ENCODE measurements around the gene SAP130.

Gene SAP130

DNA sequence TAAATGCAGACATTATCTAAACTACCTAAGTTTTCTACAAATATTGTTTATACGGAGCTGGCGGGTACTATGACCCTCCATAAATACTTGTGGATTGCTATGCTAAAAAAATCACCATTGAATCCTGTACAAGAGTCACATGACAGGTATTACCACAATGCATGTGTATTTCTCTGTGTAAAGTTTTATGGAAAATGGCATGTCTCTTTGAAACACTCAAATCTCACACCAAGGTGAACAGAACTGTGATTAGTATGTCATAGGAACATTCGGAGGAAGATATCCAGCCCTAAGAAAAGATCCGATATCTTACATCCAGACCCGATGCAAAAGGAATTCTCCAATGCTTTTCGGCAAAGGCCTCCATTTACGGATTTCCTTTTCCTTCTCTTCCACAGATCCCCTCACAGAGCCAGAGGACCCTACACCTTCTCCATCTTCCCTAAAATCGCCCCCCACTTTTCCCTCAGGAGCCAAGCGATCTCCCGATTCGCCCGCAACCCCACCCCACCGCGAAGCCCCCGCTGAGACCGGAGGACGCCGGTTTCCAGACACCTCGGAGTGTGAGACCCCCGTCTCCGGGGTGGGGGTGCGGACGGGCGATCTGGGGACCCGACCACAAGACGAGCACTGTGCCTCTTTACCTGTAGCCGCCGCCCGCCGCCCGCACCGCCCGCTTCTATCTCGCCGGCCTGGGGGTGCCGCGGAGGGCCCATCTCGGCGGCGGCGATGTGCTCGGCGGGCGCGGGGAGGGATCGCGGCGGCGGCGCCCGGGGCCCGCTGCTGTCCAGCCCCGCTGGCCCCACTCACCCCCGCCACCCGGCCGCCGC, 1.2 kb downstream of the SAP130 start:
- DNase-seq (ENCODE audit: low spot score): no peak

DNA sequence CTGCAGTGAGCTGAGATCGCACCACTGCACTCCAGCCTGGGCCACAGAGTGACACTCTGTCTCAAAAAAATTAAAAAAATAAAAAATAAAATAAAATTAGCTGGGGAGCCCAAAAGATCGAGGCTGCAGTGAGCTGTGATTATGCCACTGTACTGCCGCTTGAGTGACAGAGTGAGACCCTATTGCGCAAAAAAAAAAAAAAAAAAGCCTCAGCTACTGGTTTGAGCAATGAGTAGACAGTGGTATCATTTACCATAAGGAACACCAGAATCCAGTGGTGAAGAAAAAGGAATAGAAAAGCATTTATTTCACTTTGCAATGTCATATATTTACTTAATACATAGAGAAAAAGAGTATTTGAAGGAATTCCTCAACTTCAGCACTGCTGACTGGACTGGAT, 3.0 kb downstream of the SAP130 start:
- no peak for DNase-seq (ENCODE audit: low spot score)

DNA sequence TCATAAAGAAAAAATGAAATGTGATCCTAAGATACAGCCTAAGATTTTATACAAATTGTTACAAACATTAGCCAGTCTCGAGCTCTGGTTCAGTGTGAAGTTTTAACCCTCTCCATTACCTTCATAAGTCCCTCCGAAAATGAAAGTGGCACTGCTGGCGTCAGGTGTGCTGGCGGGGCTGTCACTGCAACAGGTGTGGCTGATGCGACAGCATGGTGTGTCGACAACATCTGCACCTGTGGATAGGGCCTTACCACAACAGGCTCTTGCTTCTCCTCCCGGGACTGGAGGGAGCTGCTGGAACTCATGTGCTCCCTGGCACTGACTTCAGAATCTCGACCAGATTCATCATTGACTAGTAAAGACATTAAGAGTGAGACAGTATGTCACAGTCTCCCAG, 10.3 kb downstream of the SAP130 start:
- no peak for DNase-seq (ENCODE audit: low spot score)

DNA sequence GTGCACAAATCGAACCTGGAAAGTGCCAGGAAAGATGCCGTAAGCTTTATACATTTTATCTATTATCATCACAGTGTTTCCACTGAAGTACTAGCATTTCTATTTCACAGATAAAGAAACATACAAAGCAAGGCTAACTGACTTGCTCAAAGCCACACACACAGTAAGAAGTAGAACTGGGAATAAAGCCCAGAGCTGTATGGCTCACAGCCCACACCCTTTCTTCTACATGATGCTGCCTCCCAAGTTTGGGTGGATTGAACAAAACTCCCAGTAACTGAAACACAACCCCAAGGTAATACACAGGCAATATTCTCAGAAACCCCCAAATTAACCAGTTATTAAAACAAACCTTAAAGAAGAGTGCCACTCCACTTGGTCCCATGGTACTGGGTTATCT, 11.2 kb downstream of the SAP130 start:
- peak; percentile 29 for DNase-seq (ENCODE audit: low spot score)

DNA sequence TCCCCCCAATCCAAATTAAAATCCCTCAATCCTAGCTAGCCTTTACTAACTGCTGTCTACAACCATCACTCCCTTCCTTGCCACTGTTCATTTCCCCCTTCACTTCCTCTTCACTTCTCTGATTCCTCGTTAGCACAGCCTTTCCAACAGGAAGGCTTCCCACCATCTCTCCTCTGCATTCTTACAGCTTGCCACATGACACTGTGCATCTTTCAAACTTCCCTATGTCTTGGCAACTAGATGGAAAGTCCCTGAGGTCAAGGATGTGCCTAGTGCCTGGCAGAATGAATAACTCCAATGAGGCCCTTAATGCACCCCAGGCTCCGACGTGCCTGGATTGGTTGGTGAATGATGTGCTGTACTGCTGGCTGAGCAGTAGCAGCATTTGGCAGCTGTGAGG, 15.2 kb downstream of the SAP130 start:
- DNase-seq (ENCODE audit: low spot score): no peak

DNA sequence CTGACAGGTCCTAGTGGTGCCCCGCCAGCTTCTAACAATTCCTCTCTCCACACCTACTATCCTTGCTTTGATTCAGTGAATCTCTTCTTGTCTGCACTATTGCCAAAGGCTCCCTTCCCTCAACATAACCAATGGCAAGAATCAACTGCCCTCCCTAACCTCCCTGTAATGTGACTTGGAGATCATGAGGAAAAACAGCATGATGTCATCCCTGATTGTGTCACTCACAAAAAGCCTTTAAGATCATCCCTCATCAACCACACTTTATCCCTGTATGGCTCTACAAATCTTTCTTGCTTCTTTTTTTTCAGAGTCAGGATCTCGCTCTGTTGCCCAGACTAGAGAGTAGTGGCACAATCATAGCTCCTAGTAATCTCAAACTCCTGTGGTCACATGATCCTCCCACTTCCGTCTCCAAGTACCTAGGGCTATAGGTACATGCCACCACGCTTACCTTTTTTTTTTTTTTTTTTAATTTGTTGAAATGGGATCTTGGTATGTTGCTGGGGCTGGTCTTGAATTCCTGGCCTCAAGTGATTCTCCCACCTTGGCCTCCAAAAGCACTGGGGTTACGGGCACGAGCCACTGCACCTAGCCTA, 19.7 kb downstream of the SAP130 start:
- DNase-seq (ENCODE audit: low spot score): no peak

DNA sequence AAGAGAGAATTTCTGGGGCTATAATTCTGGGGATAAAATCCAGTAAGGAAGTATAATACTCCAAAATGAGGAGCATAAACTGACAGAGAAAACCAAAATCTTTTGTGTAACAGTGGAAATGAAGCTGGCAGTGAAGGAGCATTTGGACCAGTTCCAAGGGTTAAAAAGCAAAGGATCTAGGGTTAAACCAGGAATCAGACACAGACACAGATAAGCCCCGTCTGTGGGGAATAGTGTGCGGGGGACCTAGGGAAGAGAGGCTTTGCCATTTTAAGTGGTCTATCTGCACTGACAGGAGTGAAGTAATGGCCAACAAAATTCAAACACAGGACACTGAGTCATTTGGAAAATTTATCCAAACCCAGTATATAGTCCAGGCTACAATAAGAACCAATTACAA, 23.4 kb downstream of the SAP130 start:
- no peak for DNase-seq (ENCODE audit: low spot score)

DNA sequence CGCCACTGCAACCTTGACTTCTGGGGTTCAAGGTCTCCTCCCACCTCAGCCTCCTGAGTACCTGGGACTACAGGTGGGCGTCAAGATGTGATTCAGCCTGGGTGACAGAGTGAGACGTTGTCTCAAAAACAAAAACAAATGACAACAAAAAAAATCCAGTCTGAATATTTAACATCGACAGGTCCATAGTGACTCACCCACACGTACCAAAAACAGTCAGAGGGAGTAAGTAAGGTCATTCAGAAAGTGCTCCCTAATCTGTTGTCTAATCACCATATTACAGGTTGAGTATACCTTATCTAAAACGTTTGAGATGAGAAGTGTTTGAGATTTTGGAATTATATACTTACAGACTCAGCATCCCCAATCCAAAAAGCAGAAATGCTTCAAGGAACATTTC, 24.4 kb downstream of the SAP130 start:
- DNase-seq (ENCODE audit: low spot score): no peak

DNA sequence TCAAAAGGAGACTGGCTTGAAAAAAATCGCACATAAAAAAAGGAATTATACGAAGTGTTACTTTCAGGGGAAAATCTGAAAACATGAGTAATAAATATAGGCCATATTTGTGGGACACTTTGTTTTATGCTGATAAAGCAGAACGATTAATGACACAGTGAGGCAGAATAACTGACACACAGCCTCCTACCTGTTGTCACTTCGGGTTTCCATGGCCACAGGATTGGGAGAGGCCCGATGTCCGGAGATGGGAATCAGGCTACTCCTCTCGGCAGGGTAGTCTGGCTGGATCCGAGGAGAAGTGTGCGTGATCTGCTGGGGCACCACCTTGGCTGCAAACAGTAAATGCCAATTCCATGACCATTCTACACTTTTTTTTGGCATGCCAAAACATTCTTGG, 31.7 kb downstream of the SAP130 start:
- DNase-seq (ENCODE audit: low spot score): no peak

DNA sequence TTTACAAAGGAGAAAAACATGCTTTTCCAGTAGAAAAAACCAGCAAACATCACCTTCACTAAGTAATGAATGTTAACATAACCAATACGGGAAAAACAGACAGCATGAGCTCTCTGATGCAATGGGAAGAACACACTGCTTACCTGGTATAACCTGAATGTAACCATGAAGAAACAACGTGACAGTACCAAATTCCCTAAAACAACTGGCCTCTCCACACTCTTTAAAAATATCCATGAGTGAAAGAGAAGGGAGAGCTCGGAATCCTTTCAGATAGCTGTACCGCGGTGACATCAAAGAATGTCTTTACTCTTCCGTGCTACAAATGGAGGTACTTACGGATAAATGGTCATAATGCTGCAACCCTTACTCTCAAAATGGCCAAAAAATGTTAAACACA, 32.1 kb downstream of the SAP130 start:
- no peak for DNase-seq (ENCODE audit: low spot score)

DNA sequence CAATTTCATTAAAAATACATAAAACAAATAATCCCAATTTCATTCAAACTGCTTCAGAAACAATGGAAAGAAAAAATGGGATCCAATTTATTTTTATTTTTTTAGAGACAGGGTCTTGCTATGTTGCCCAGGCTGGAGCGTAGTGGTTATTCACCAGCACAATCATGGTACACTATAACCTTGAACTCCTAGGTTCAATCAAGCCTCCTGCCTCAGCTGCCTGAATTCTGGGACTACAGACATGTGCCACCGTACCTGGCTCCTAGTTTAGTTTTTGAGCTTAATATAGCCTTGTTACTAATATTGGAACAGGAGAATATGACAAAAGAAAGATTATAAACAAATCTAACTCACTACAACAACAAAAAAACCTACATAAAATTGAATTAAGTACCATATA, 34.2 kb downstream of the SAP130 start:
- no peak for DNase-seq (ENCODE audit: low spot score)

DNA sequence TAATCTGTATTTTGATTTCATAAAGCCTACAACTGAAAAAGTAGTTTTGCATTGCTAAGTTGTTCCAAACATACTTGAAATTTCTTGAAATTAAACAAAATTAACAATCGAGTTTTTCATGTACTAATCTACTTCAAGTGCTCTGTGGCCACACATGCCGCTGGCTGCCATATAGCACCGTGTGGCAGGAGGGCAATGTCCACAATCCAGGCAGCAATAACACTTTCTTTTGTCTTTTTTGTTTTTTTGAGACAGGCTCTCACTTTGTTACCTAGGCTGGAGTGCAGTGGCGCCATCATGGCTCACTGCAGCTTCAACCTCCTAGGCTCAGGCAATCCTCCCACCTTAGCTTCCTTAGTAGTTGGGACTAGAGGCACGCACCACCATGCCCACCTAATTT, 36.1 kb downstream of the SAP130 start:
- DNase-seq (ENCODE audit: low spot score): no peak

DNA sequence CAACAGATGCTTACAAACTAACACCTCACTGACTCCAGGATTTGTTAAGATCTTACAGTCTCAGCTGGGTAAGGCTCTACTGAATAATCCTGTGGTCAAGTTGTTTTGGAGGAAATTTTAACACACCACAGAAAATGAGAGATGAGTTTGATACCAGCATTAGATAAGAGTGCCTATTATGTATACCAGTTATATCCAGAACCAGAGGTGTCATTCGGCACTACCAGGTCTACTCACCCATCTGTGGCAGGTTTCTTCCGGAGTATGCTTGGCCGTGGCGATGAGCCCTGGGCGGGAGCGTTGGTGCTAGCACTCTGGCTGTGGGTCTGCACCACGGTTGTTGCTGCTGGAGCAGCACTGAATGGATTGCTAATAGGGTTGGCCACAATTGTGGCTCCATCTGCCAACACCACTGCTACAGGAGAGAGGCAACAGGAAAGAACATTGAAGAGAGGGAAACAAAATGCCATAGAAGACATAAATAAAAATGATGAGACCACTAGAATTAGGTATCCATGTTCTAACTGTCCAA, 41.2 kb downstream of the SAP130 start:
- DNase-seq (ENCODE audit: low spot score): peak; percentile 41

DNA sequence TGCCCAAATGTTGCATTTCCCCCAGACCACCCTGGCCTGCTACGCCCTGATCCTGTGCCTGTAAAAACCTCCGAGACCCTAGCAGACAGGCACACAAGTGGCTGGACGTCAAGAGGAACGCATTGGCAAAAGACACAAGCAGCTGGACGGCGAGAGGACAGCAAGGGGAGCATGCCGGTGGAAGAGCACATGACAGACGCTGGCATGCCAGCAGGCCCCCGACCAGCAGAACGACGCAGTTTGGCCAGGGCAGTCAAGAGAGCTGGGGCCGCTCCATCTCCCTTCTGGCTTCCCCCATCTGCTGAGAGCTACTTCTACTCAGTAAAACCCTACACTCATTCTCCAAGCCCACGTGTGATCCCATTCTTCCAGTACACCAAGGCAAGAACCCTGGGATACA, 42.1 kb downstream of the SAP130 start:
- peak; percentile 60 for DNase-seq (ENCODE audit: low spot score)

DNA sequence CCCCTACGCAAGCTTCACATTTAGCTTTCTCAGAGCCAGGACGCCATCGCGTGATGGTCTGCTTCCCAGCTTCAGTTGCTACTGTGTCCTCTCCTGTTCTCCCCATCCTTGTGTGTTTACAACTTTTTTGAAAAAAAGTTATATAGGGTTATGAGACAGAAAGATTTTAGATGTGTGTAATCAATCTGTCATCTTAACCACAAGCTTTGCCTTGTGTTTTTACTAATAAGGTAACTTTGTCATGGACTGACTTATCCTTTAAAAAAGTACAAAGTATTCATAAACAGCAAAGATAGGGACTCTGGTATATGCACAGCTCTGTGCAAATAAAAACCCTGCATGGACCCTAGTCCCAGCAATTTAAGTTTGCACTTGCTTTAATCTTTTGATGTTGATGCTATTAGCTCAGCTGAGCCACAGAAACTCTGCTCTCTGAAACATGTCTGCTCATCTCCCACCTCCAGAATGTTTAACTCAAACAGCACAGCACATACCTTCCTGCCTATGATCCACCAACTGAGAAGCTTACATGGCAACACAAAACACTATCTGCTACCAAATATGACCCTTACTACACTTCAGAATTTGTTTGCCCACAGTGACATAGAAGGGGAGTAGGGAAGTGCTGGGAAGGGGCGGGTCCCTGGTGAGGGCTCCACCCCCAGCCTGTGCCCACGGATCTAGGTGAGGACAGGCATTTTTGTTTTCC, 42.7 kb downstream of the SAP130 start:
- no peak for DNase-seq (ENCODE audit: low spot score)

DNA sequence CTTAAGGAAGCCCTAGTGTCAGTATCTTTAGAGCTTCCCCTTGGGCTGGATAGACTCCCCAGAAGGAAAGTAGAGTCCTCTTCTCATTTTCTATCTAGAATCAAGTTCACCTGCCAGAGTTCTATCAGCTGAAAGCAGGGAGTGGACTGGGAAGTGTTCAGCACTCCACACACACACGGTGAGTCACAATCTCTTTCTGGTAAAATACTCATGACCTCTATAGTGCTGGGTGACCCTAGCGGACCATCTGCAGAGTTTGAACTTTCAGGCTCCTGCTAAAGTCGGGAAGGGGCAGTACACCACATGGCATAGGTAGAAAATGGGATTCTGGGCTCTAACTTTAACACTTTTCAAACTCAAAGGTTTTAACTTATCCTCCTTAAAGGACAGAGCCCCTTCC, 43.3 kb downstream of the SAP130 start:
- no peak for DNase-seq (ENCODE audit: low spot score)

DNA sequence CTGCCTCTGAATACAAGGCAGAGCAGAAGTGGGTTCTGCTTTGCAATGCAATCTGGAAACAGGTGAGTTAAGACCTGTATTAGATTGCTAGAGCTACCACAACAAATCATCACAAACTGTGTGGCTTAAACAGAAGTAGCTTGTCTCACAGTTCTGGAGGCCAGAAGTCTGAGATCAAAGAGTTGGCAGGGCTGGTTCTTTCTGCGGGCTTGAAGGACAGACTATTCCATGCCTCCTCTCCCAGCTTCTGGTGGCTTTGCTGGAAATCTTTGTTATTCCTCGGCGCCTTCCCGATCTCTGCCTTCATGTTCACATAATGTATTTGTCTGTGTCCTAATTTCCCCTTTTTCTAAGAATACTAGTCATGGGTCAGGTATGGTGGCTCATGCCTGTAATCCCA, 58.4 kb downstream of the SAP130 start:
- DNase-seq (ENCODE audit: low spot score): no peak

DNA sequence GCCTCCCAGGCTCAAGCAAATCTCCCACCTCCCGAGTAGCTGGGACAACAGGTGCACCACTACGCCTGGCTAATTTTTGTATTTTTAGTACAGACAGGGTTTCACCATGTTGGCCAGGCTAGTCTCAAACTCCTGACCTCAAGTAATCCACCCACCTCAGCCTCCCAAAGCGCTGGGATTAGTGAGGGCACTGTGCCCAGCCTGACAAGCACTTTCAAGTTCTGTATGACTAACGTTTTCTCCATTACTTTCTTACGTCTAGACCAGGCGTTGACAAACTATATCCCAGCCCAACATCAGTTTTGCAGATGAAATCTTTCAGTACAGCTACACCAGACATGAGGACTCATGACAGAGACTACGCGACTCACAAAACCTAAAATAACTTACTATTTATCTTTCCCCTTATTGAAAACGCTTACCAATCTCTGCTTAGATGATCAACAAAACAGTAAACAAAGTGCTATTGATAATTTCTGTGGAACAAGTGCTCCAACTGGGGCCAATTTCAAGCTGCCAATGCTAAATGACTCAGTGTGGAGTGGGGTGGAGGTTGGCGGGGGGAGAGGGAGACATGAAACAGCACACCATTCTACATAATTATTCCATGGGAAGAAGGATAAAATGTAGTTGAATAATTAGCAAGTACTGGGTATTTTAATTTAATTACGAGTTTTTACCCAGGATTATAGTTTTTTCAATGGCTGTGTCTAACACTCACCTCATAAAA, 59.1 kb downstream of the SAP130 start:
- peak; percentile 56 for DNase-seq (ENCODE audit: low spot score)

DNA sequence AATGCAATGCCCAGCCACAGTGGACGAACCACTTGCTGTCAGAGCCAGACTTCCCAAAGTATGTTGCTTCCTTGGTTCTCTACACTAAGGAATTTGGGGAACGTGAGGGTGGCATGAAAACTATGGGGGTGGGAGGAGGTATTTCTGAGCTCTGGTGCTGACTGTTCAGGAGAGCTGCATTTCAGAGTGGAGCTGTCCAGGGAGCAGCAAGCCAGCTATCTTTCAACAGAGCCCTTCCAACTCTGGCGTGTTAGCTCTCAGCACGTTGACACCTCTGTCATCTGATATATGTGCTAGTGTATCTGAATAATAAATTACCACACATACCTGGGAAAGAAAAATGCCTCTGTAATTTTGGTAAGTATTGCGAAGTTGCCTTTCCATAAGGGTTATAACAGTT, 66.1 kb downstream of the SAP130 start:
- DNase-seq (ENCODE audit: low spot score): no peak

DNA sequence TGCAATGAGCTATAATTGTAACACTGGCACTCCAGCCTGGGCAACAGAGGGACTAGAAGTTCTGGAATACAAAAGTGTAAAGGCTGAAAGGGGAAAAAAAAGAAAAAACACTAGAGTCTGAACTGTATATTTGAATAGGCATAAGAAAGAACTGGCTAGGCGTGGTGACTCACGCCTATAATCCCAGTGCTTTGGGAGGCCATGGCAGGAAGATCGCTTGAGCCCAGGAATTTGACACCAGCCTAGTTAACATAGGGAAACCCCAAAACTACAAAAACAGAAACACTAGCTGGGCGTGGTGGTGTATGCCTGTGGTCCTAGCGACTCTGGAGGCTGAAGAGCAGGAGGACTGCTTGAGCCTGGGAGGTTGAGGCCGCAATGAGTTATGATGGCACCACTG, 70.6 kb downstream of the SAP130 start:
- DNase-seq (ENCODE audit: low spot score): no peak

DNA sequence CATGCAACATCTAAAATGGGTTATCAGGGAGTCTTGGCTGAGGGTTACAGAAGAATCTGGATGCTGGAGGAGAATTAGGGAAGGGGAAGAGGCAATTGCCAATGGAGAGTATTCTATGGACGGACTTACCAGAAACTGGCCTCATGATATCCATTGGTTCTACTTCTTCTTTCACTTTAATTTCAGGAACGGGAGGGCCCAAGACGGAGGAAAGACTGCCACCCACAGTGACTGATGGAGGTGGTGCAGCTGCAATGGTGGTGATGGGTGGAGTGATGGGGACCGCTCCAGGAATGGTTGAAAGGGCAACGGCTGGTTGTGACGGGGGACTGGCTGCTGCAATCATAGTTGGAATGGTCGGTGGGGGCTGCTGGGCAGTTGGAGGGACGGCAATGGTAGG, 73.0 kb downstream of the SAP130 start:
- no peak for DNase-seq (ENCODE audit: low spot score)

DNA sequence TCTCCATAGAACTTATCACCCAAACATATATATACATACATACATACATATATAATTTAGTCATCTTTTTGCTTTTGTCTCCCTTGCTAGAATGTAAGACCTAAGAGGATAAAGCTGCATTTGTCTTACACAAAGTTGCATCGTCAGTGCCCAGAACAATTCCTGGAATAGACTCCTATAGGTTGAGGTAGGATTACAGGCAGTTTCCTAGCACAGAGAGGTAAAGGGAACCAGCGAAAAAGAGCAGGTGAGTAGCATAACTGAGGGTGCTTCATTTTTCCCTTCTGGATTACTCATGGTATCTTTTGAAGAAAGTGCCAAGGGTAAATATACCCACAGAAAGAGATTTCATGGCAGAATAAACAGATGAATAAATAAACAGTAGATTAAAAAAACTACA, 74.0 kb downstream of the SAP130 start:
- DNase-seq (ENCODE audit: low spot score): no peak

All from globus pallidus (tissue), 1 donor.